ENCODE measurements around the gene MRPS34. TPM values are rescaled to one million over a fixed set of nuclear protein-coding genes. Genes with fewer than 3 reads are reported as not detected.

MRPS34 gene
- total RNA-seq, 2 donors from 2014 or later = 51.4 to 99.6 TPM

- DNase-seq (no peak), ATAC-seq (no peak)
- intact Hi-C loops (cut with DNase I) = no loop called here
- H3K9me3 ChIP-seq = no peaks in the 10 kb centered on the region
- H3K4me1 ChIP-seq = peaks cover 19% of the 10 kb centered on the region
- H3K4me3 ChIP-seq = no peak overlapping the region
- TF ChIP-seq CTCF (IDR thresholded peaks at IDR 0.05) (no peak), POLR2A (IDR thresholded peaks at IDR 0.05) (no peak)
- peaks cover 12 to 22% of the 10 kb centered on the region in 2 donors for H3K36me3 ChIP-seq (replicated peaks in 1 of 2; ENCODE audit: insufficient read depth in 1 of 2, low read depth in 2 of 2)
- no peaks in the 10 kb centered on the region for H3K27me3 ChIP-seq
- WGBS, 2 donors = 86% methylated on average over 15 of the region's 19 CpGs; no CpG with 5 or more reads in 1 of the 2 donors
- no peak overlapping the region for H3K27ac ChIP-seq
These were observed 6.7 kb downstream of the MRPS34 start for GRCh38 chr16:1766231-1766630.

GRCh38 chr16:1765826-1766225 lies 7.1 kb downstream of the MRPS34 start:
- peaks cover 17% of the 10 kb centered on the region for H3K4me1 ChIP-seq
- no peaks in the 10 kb centered on the region for H3K27me3 ChIP-seq
- no peaks in the 10 kb centered on the region for H3K9me3 ChIP-seq
- no peak for TF ChIP-seq CTCF (IDR thresholded peaks at IDR 0.05)
- TF ChIP-seq POLR2A (IDR thresholded peaks at IDR 0.05) = no peak
- intact Hi-C loops (cut with DNase I) = no loop called here
- ATAC-seq (no peak), DNase-seq (no peak)
- peaks cover 15 to 24% of the 10 kb centered on the region in 2 donors for H3K36me3 ChIP-seq (replicated peaks in 1 of 2; ENCODE audit: insufficient read depth in 1 of 2, low read depth in 2 of 2)
- WGBS, 2 donors = 89 to 91% methylated on average over 17 to 22 of the region's 22 CpGs
- H3K4me3 ChIP-seq = no peak overlapping the region
- H3K27ac ChIP-seq = no peak overlapping the region

- Histone ChIP-seq H3K4me1 (peaks cover 9% of the 10 kb centered on the region), H3K36me3 (replicated peaks in 1 of 2; ENCODE audit: insufficient read depth in 1 of 2, low read depth in 2 of 2) (peaks cover 18 to 28% of the 10 kb centered on the region in 2 donors), H3K27ac (no peak overlapping the region), H3K9me3 (no peaks in the 10 kb centered on the region), H3K4me3 (no peak overlapping the region), H3K27me3 (no peaks in the 10 kb centered on the region)
- DNase-seq (no peak), ATAC-seq (no peak)
- TF ChIP-seq CTCF (IDR thresholded peaks at IDR 0.05) (no peak), POLR2A (IDR thresholded peaks at IDR 0.05) (no peak)
- 80 to 96% methylated on average over 1 to 21 of the region's 21 CpGs for WGBS, 2 donors
- intact Hi-C loops (cut with DNase I) = no loop called here
These were observed 8.0 kb downstream of the MRPS34 start for GRCh38 chr16:1764971-1765370.

- Histone ChIP-seq H3K4me3 (no peak overlapping the region), H3K36me3 (replicated peaks in 1 of 2; ENCODE audit: insufficient read depth in 1 of 2, low read depth in 2 of 2) (peaks cover 18 to 28% of the 10 kb centered on the region in 2 donors), H3K27ac (no peak overlapping the region), H3K4me1 (no peaks in the 10 kb centered on the region), H3K27me3 (no peaks in the 10 kb centered on the region), H3K9me3 (no peaks in the 10 kb centered on the region)
- TF ChIP-seq POLR2A (IDR thresholded peaks at IDR 0.05) (no peak), CTCF (IDR thresholded peaks at IDR 0.05) (no peak)
- ATAC-seq (no peak), DNase-seq (no peak)
- intact Hi-C loops (cut with DNase I) = no loop called here
- WGBS, 2 donors = 91 to 97% methylated on average over 38 to 58 of the region's 81 CpGs
These were observed 9.1 kb downstream of the MRPS34 start for GRCh38 chr16:1763521-1764511.

Data from body of pancreas (tissue), 4 donors.